ENCODE measurements around the gene ARF6.

The ARF6 gene

GRCh38 chr14:49862089-49862673, 30.7 kb upstream of the ARF6 start:
- Histone ChIP-seq H3K36me3 (no peaks in the 10 kb centered on the region), H3K4me3 (ENCODE audit: low read depth in 1 of 2, low read length in 1 of 2) (peak overlapping the region; percentile 74 to 82), H3K9me3 (no peaks in the 10 kb centered on the region), H3K4me1 (ENCODE audit: control insufficient read depth in 1 of 2, insufficient read depth in 1 of 2, low read depth in 1 of 2, low read length in 1 of 2) (peaks cover 29 to 44% of the 10 kb centered on the region in 2 experiments), H3K27me3 (no peaks in the 10 kb centered on the region), H3K27ac (peak overlapping the region; percentile 93)
- TF ChIP-seq CTCF (IDR thresholded peaks at IDR 0.05), result peak; percentile 100

GRCh38 chr14:49863487-49864281, 29.2 kb upstream of the ARF6 start:
- Histone ChIP-seq H3K4me1 (ENCODE audit: control insufficient read depth in 1 of 2, insufficient read depth in 1 of 2, low read depth in 1 of 2, low read length in 1 of 2) (peaks cover 34 to 52% of the 10 kb centered on the region in 2 experiments), H3K27me3 (no peaks in the 10 kb centered on the region), H3K9me3 (no peaks in the 10 kb centered on the region), H3K4me3 (ENCODE audit: low read depth in 1 of 2, low read length in 1 of 2) (peak overlapping the region; percentile 74 to 82), H3K27ac (peak overlapping the region; percentile 93), H3K36me3 (no peaks in the 10 kb centered on the region)
- no peak for TF ChIP-seq CTCF (IDR thresholded peaks at IDR 0.05)

GRCh38 chr14:49865431-49865859, 27.4 kb upstream of the ARF6 start:
- no peaks in the 10 kb centered on the region for H3K9me3 ChIP-seq
- TF ChIP-seq CTCF (IDR thresholded peaks at IDR 0.05), result peak; percentile 74
- H3K36me3 ChIP-seq, result no peaks in the 10 kb centered on the region
- H3K27me3 ChIP-seq, result no peaks in the 10 kb centered on the region
- no peak overlapping the region for H3K4me3 ChIP-seq (ENCODE audit: low read depth in 1 of 2, low read length in 1 of 2)
- peaks cover 39 to 55% of the 10 kb centered on the region in 2 experiments for H3K4me1 ChIP-seq (ENCODE audit: control insufficient read depth in 1 of 2, insufficient read depth in 1 of 2, low read depth in 1 of 2, low read length in 1 of 2)
- H3K27ac ChIP-seq, result peak overlapping the region; percentile 41

- Histone ChIP-seq H3K36me3 (no peaks in the 10 kb centered on the region), H3K9me3 (no peaks in the 10 kb centered on the region), H3K27ac (peak overlapping the region; percentile 87), H3K4me3 (ENCODE audit: low read depth in 1 of 2, low read length in 1 of 2) (peak overlapping the region; percentile 57 to 79), H3K4me1 (ENCODE audit: control insufficient read depth in 1 of 2, insufficient read depth in 1 of 2, low read depth in 1 of 2, low read length in 1 of 2) (peaks cover 23 to 38% of the 10 kb centered on the region in 2 experiments), H3K27me3 (no peaks in the 10 kb centered on the region)
- TF ChIP-seq CTCF (IDR thresholded peaks at IDR 0.05), result peak; percentile 3
Measured at GRCh38 chr14:49867831-49868719, 24.8 kb upstream of the ARF6 start.

GRCh38 chr14:49868720-49869114, 24.2 kb upstream of the ARF6 start:
- peaks cover 17 to 32% of the 10 kb centered on the region in 2 experiments for H3K4me1 ChIP-seq (ENCODE audit: control insufficient read depth in 1 of 2, insufficient read depth in 1 of 2, low read depth in 1 of 2, low read length in 1 of 2)
- H3K27me3 ChIP-seq, result no peaks in the 10 kb centered on the region
- peak overlapping the region; percentile 57 to 79 for H3K4me3 ChIP-seq (ENCODE audit: low read depth in 1 of 2, low read length in 1 of 2)
- peak overlapping the region; percentile 87 for H3K27ac ChIP-seq
- no peaks in the 10 kb centered on the region for H3K9me3 ChIP-seq
- no peak for TF ChIP-seq CTCF (IDR thresholded peaks at IDR 0.05)
- no peaks in the 10 kb centered on the region for H3K36me3 ChIP-seq
